Measurements from ENCODE around the gene VSTM4. TPM values are rescaled to one million over a fixed set of nuclear protein-coding genes. Genes with fewer than 3 reads are reported as not detected.

Gene VSTM4
- total and polyA plus RNA-seq, 4 donors, result 2.9 to 49.4 (median 7.2) TPM

DNA sequence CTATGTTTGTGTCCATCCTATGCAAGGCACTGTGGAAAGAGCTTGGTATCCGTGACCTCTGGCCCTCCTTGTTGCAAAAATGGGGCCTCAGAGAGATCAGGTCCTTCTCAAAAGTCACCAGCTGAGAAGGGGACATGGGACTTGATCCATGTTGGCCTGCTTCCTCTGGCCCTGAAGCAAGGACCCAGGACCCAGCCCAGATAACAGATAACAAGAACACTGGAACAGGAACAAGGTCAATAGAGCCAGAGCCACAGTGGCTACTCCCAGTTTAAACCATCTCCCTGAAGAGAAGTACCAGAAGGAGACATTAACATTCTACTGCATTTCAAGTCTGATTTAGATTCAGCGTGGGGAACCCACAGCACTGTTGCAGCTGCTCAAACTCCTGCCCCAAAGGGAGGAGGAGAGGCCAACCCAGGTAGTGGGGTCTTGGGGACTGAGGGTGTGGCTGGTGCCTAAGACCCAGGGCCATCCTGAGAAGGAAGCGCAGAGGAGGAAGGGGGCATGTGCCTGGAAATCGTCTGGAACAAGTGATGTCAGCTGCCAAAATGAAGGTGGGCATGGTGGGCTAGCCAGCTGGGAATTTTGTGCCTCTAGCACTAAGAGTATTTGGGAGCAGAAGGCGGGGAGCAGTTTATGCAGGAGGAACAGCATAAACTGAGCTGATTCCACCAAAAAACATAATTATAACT lies 61.2 kb downstream of the VSTM4 start:
- Histone ChIP-seq H3K27me3 (ENCODE audit: control insufficient read depth in 3 of 3, insufficient read depth in 3 of 3, low read length in 2 of 3) (no peaks in the 10 kb centered on the region), H3K4me1 (ENCODE audit: control insufficient read depth in 5 of 5, insufficient read depth in 5 of 5, low read length in 5 of 5) (peaks cover 4 to 24% (median 9%) of the 10 kb centered on the region in 5 donors), H3K27ac (ENCODE audit: low read depth in 1 of 2, low read length in 1 of 2) (no peak overlapping the region), H3K36me3 (ENCODE audit: control insufficient read depth in 4 of 4, insufficient read depth in 4 of 4, low read length in 4 of 4) (peaks cover 0 to 11% (median 0%) of the 10 kb centered on the region in 4 donors), H3K9ac (ENCODE audit: insufficient read depth in 1 of 2, low read length in 2 of 2) (no peak overlapping the region), H3K4me3 (no peak overlapping the region), H3K9me3 (ENCODE audit: control insufficient read depth in 4 of 4, insufficient read depth in 3 of 4, low read length in 3 of 4) (peaks cover 0 to 4% (median 0%) of the 10 kb centered on the region in 4 donors)
- DNase-seq, result no peak
- ATAC-seq (ENCODE audit: insufficient read depth, low FRiP score), result no peak
- WGBS, 2 donors, result 86 to 88% methylated on average over 5 of the region's 5 CpGs
- TF ChIP-seq, protein P1, sequence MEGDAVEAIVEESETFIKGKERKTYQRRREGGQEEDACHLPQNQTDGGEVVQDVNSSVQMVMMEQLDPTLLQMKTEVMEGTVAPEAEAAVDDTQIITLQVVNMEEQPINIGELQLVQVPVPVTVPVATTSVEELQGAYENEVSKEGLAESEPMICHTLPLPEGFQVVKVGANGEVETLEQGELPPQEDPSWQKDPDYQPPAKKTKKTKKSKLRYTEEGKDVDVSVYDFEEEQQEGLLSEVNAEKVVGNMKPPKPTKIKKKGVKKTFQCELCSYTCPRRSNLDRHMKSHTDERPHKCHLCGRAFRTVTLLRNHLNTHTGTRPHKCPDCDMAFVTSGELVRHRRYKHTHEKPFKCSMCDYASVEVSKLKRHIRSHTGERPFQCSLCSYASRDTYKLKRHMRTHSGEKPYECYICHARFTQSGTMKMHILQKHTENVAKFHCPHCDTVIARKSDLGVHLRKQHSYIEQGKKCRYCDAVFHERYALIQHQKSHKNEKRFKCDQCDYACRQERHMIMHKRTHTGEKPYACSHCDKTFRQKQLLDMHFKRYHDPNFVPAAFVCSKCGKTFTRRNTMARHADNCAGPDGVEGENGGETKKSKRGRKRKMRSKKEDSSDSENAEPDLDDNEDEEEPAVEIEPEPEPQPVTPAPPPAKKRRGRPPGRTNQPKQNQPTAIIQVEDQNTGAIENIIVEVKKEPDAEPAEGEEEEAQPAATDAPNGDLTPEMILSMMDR (IDR thresholded peaks at IDR 0.05; ENCODE audit: control extremely low read depth, extremely low read depth), result no peak

DNA sequence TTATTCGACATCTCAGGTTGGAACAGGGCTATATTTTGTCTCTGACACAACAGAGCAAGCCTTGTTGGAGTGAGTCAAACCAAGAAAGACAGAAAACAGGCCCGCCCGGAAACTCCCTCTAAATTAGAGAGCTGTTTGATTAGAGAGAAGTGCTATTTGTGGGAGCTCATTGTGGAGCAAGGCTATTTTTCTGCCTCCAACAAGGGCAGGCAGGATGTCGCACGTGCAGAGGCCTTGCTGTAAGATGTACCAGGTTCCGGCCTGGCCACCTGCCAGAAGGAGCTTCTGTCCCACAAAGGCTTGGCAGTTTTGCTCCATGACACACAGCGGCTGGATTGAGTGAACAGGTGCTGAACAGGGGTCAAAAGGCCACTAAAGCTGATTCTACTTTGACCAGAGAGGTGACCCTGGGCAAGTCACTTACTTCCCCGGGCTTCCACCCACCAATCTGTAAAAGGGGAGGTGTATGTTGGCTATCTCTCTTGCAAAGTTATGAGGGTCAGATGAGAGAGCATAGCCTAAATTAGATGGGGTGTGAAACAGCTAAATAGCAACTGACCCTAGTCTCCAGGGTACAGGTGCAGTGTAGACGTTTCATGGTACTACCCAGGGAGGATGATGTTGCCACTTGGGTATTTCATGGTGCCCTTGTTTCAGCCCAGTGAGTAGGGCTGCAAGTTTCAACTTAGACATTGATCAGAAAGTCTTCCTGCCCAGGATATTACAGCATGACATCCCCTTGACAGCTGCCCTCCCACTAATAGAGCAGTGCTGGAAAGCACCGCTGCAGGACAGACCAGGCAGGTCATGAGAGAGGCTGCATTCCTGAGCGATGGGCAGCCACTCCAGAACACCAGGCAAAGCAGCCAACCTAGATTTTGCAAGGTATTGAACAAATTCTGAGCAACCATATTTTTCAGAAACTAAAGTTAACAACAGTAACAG lies 62.0 kb downstream of the VSTM4 start:
- Histone ChIP-seq H3K4me3 (no peak overlapping the region), H3K4me1 (ENCODE audit: control insufficient read depth in 5 of 5, insufficient read depth in 5 of 5, low read length in 5 of 5) (peaks cover 0 to 24% (median 9%) of the 10 kb centered on the region in 5 donors), H3K27me3 (ENCODE audit: control insufficient read depth in 3 of 3, insufficient read depth in 3 of 3, low read length in 2 of 3) (no peaks in the 10 kb centered on the region), H3K36me3 (ENCODE audit: control insufficient read depth in 4 of 4, insufficient read depth in 4 of 4, low read length in 4 of 4) (peaks cover 0 to 8% (median 2%) of the 10 kb centered on the region in 4 donors), H3K9ac (ENCODE audit: insufficient read depth in 1 of 2, low read length in 2 of 2) (no peak overlapping the region), H3K9me3 (ENCODE audit: control insufficient read depth in 4 of 4, insufficient read depth in 3 of 4, low read length in 3 of 4) (peaks cover 0 to 4% (median 0%) of the 10 kb centered on the region in 4 donors), H3K27ac (ENCODE audit: low read depth in 1 of 2, low read length in 1 of 2) (peak overlapping the region in 1 of 2 donors; percentile 13)
- WGBS, 2 donors, result 69 to 74% methylated on average over 11 of the region's 11 CpGs
- TF ChIP-seq, protein P1 (IDR thresholded peaks at IDR 0.05; ENCODE audit: control extremely low read depth, extremely low read depth), result no peak
- DNase-seq (peak; percentile 31 to 64 (median 54)), ATAC-seq (ENCODE audit: insufficient read depth, low FRiP score) (no peak)

DNA sequence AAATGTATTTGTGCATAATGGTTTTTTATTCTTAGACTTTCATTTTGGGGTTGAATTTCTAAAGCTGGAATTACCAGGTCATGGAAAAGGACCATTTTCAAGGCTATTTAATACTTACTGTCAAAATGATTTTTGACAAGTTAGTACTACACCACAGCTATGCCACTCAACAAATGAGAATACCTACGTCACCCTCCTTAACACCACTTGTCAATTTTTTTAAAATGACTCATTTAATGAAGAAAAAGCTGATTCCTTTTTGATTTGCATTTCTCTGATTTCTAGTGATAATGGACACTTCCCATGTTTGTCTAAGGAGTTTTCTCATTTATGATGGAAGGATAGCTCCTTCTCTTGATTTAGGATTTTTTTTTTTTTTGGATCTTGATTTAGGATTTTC lies 63.3 kb downstream of the VSTM4 start:
- WGBS, 2 donors, result 91 to 94% methylated on average over 1 of the region's 1 CpG
- Histone ChIP-seq H3K27ac (ENCODE audit: low read depth in 1 of 2, low read length in 1 of 2) (no peak overlapping the region), H3K36me3 (ENCODE audit: control insufficient read depth in 4 of 4, insufficient read depth in 4 of 4, low read length in 4 of 4) (peaks cover 0 to 19% (median 10%) of the 10 kb centered on the region in 4 donors), H3K4me3 (no peak overlapping the region), H3K4me1 (ENCODE audit: control insufficient read depth in 5 of 5, insufficient read depth in 5 of 5, low read length in 5 of 5) (peaks cover 0 to 24% (median 9%) of the 10 kb centered on the region in 5 donors), H3K9me3 (ENCODE audit: control insufficient read depth in 4 of 4, insufficient read depth in 3 of 4, low read length in 3 of 4) (peaks cover 0 to 4% (median 0%) of the 10 kb centered on the region in 4 donors), H3K9ac (ENCODE audit: insufficient read depth in 1 of 2, low read length in 2 of 2) (no peak overlapping the region), H3K27me3 (ENCODE audit: control insufficient read depth in 3 of 3, insufficient read depth in 3 of 3, low read length in 2 of 3) (no peaks in the 10 kb centered on the region)
- no peak for DNase-seq
- no peak for ATAC-seq (ENCODE audit: insufficient read depth, low FRiP score)
- TF ChIP-seq, protein P1 (IDR thresholded peaks at IDR 0.05; ENCODE audit: control extremely low read depth, extremely low read depth), result no peak
